Activated CD8-positive, alpha-beta T cell treated with anti-CD3 and anti-CD28 coated beads for 36 hours (primary cell): ENCODE results near the gene CTNNA3. TPM values are rescaled to one million over a fixed set of nuclear protein-coding genes. Genes with fewer than 3 reads are reported as not detected.

Source experiments
- ATAC-seq: fragments of 200-7000 bp; cut with Tn5 transposase; one replicate; pipeline ENCODE4 v1.10.0; 2021; ENCODE audit warnings: mild to moderate bottlenecking, moderate library complexity
- CTCF ChIA-PET: fragments of 350-600 bp; sonication (Branson Sonifier 250); formaldehyde crosslinking; loops from one replicate; lab custom pipeline; 2021; ENCODE audit warnings: antibody characterized with exemption; lab: Charles Lee
- POLR2A ChIA-PET: fragments of 350-600 bp; sonication (Branson Sonifier 250); formaldehyde crosslinking; loops from one replicate; lab custom pipeline; 2021; ENCODE audit warnings: antibody characterized with exemption; lab: Charles Lee
- DNase-seq: peaks from one replicate; pipeline ENCODE4 v3.0.0-alpha.2; 2020
- H3K27ac Mint-ChIP-seq: one replicate; pipeline ENCODE4 v1.8.0; 2021; ENCODE audit warnings: mild to moderate bottlenecking, mixed read lengths
- H3K27me3 Mint-ChIP-seq: one replicate; pipeline ENCODE4 v1.8.0; 2021; ENCODE audit warnings: mixed read lengths
- H3K36me3 Mint-ChIP-seq: one replicate; pipeline ENCODE4 v1.8.0; 2021; ENCODE audit warnings: low read depth, mixed read lengths
- H3K4me1 Mint-ChIP-seq: one replicate; pipeline ENCODE4 v1.8.0; 2021; ENCODE audit warnings: low read depth, mixed read lengths
- H3K4me3 Mint-ChIP-seq: one replicate; pipeline ENCODE4 v1.8.0; 2021; ENCODE audit warnings: mild to moderate bottlenecking, moderate library complexity, mixed read lengths
- H3K9me3 Mint-ChIP-seq: one replicate; pipeline ENCODE4 v1.8.0; 2021; ENCODE audit warnings: mixed read lengths
- CTCF ChIP-seq: fragments of 200-600 bp; IDR thresholded peaks from one replicate; pipeline ENCODE4 v1.8.0; 2022; ENCODE audit warnings: antibody characterized with exemption, mild to moderate bottlenecking
- intact Hi-C: fragments of 100-400 bp; cut with micrococcal nuclease; formaldehyde crosslinking; loops from one replicate; pipeline ENCODE4 v1.10.0; 2022
- total RNA-seq, 2 experiments: library from RNA; stranded (reverse); gene quantifications; one replicate each; pipeline ENCODE4 v1.2.3, GENCODE V29; 2021

The CTNNA3 gene
- total RNA-seq, 2 experiments from 2014 or later, result not detected

- ATAC-seq (no peak), DNase-seq (no peak)
- TF ChIP-seq CTCF, result no peak
- Mint-ChIP-seq H3K4me3 (no peak overlapping the region), H3K36me3 (no peaks in the 10 kb centered on the region), H3K9me3 (peaks cover 5% of the 10 kb centered on the region), H3K4me1 (no peaks in the 10 kb centered on the region), H3K27me3 (no peaks in the 10 kb centered on the region), H3K27ac (no peak overlapping the region)
- intact Hi-C loops, result no loop called here
- CTCF ChIA-PET, result no interaction called here
- POLR2A ChIA-PET, result no interaction called here
These were observed 398.3 kb downstream of the CTNNA3 start for GRCh38 chr10:67297637-67298181.

- no peaks in the 10 kb centered on the region for H3K36me3 Mint-ChIP-seq
- no peak overlapping the region for H3K4me3 Mint-ChIP-seq
- no peak for DNase-seq
- POLR2A ChIA-PET, result no interaction called here
- no peak for ATAC-seq
- H3K27ac Mint-ChIP-seq, result no peak overlapping the region
- intact Hi-C loops, result no loop called here
- no peak for TF ChIP-seq CTCF
- CTCF ChIA-PET, result interaction anchor here (2.6 kb wide), 1 partner anchor 9 kb away, joined by 7 read pairs; no protein-coding TSS in a partner anchor
- H3K4me1 Mint-ChIP-seq, result no peaks in the 10 kb centered on the region
- H3K9me3 Mint-ChIP-seq, result peaks cover 4% of the 10 kb centered on the region
- no peaks in the 10 kb centered on the region for H3K27me3 Mint-ChIP-seq
These were observed 399.1 kb downstream of the CTNNA3 start for GRCh38 chr10:67296926-67297325.

GRCh38 chr10:67288688-67289410 is 407.1 kb downstream of the CTNNA3 start:
- no peaks in the 10 kb centered on the region for H3K4me1 Mint-ChIP-seq
- H3K36me3 Mint-ChIP-seq, result no peaks in the 10 kb centered on the region
- ATAC-seq, result no peak
- no peak overlapping the region for H3K4me3 Mint-ChIP-seq
- ChIA-PET CTCF (no interaction called here), POLR2A (interaction anchor here (0.8 kb wide), 1 partner anchor 1673 kb away, joined by 3 read pairs; no protein-coding TSS in a partner anchor)
- intact Hi-C loops, result no loop called here
- H3K9me3 Mint-ChIP-seq, result no peaks in the 10 kb centered on the region
- DNase-seq, result no peak
- H3K27ac Mint-ChIP-seq, result no peak overlapping the region
- TF ChIP-seq CTCF, result no peak
- H3K27me3 Mint-ChIP-seq, result no peaks in the 10 kb centered on the region

- H3K4me1 Mint-ChIP-seq, result no peaks in the 10 kb centered on the region
- no peaks in the 10 kb centered on the region for H3K9me3 Mint-ChIP-seq
- ATAC-seq, result no peak
- no peak for DNase-seq
- no peak overlapping the region for H3K4me3 Mint-ChIP-seq
- ChIA-PET POLR2A (no interaction called here), CTCF (interaction anchor here (2.3 kb wide), 1 partner anchor 21 kb away, joined by 7 read pairs; no protein-coding TSS in a partner anchor)
- no peaks in the 10 kb centered on the region for H3K36me3 Mint-ChIP-seq
- no peaks in the 10 kb centered on the region for H3K27me3 Mint-ChIP-seq
- intact Hi-C loops, result no loop called here
- no peak overlapping the region for H3K27ac Mint-ChIP-seq
- no peak for TF ChIP-seq CTCF
These were observed 411.4 kb downstream of the CTNNA3 start for GRCh38 chr10:67284589-67284988.

- H3K4me1 Mint-ChIP-seq, result no peaks in the 10 kb centered on the region
- TF ChIP-seq CTCF, result no peak
- DNase-seq, result no peak
- ATAC-seq, result no peak
- no peak overlapping the region for H3K27ac Mint-ChIP-seq
- ChIA-PET CTCF (no interaction called here), POLR2A (no interaction called here)
- no peaks in the 10 kb centered on the region for H3K9me3 Mint-ChIP-seq
- intact Hi-C loops, result no loop called here
- H3K4me3 Mint-ChIP-seq, result no peak overlapping the region
- H3K27me3 Mint-ChIP-seq, result no peaks in the 10 kb centered on the region
- no peaks in the 10 kb centered on the region for H3K36me3 Mint-ChIP-seq
These were observed 413.1 kb downstream of the CTNNA3 start for GRCh38 chr10:67282871-67283270.
